ENCODE results near the gene FNTB.
"Not testable (repeated sequence)": the region's sequence is repeated elsewhere in the genome, so short reads cannot be mapped to it uniquely, and the experiment has no call there.

The FNTB gene

DNA sequence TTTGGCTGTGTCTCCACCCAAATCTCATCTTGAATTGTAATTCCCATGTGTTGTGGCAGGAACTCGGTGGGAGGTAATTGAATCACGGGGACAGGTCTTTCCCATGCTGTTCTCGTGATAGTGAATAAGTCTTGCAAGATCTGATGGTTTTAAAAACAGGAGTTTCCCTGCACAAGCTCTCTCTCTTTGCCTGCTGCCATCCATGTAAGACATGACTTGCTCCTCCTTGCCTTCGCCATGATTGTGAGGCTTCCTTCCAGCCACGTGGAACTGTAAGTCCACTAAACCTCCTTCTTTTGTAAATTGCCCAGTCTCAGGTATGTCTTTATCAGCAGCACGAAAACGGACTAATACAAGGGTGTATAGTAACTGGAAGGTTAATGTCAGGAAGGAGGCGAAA, 101.1 kb downstream of the FNTB start:
- not testable (repeated sequence) for DNase-seq (ENCODE audit: low spot score)

GRCh38 chr14:65092349-65092748, 105.7 kb downstream of the FNTB start:
- DNase-seq (ENCODE audit: low spot score), result no peak

GRCh38 chr14:65095633-65096205, 109.0 kb downstream of the FNTB start:
- peak; percentile 81 for DNase-seq (ENCODE audit: low spot score)

GRCh38 chr14:65096323-65097089, 109.8 kb downstream of the FNTB start:
- DNase-seq (ENCODE audit: low spot score), result no peak

GRCh38 chr14:65098586-65098985, 111.9 kb downstream of the FNTB start:
- DNase-seq (ENCODE audit: low spot score), result no peak

- no peak for DNase-seq (ENCODE audit: low spot score)
Measured at GRCh38 chr14:65100922-65101541, 114.3 kb downstream of the FNTB start.

DNA sequence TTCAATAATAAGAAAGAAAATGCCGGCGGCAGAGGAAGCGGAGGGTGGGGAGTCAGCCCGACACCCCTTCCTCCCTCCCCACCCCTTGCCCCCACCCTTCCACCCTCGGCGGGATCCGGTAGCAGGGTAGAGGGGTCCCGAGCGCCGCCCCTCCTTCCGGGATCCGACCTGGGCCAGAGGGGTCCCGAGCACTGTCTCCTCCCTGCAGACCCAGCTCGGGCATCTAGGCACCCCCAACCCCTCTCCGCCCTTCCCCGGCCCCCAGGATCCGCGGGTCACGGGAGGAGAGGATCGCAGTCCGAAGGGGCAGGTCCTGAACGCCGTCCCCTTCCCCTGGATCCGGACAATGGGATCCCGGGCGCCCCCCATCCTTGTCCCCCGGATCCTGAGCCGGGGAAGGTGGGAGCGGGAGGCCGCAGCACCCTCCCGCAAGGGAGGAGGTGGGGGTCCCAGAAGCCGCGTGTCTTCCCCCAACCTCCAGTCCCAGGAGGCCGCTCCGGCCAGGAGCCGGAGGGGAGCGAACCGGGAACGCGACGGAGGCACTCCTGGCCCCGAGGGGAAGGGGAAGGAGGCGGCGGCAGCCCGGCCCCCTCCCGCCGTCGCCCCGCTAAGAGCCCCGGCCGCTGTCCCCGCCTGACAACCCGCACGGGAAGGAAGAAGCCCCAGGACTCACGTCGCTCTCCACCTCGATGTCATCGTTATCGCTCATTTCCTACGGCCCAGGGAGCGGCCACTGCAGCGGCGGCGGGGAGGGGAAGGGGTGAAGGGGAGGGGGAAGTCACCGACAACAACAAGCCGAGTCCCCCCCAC, 115.1 kb downstream of the FNTB start:
- peak; percentile 72 for DNase-seq (ENCODE audit: low spot score)

GRCh38 chr14:65102441-65103149, 115.9 kb downstream of the FNTB start, which contains the start of gene MAX:
Gene MAX (minus strand): TSS chr14:65102517. CDS start chr14:65102339, 178 bp downstream.
- DNase-seq (ENCODE audit: low spot score), result peak; percentile 97

DNA sequence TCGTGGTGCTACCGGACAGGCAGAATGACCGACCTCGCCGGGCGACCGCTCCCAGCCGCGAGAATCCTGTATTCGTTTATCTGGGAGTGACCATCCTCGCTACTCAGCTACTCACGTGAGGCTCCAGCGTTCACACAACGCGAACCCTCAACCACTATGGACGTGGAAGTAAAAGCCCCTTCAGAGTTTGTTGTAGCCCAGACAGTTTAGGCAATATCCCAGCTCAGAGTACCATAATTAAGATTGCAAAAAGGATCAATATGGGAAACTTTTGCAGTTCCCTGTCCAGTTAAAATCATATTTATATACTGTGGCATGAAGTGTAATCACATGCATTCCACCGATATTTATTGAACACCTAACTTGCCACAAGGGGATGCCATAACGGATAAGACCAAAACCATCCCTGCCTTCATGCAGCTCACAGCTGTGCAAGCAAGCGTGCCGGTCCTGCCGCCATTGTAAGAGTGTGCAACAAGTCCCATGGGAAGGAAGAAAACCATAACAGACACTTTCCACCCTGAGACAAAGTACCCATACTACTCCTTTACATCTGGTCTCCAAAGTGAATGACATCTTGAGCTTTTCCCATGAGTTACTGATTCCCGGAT, 116.6 kb downstream of the FNTB start:
- no peak for DNase-seq (ENCODE audit: low spot score)

GRCh38 chr14:65104791-65105190, 118.1 kb downstream of the FNTB start:
- DNase-seq (ENCODE audit: low spot score), result no peak

GRCh38 chr14:65106316-65106715, 119.6 kb downstream of the FNTB start:
- DNase-seq (ENCODE audit: low spot score), result no peak

DNA sequence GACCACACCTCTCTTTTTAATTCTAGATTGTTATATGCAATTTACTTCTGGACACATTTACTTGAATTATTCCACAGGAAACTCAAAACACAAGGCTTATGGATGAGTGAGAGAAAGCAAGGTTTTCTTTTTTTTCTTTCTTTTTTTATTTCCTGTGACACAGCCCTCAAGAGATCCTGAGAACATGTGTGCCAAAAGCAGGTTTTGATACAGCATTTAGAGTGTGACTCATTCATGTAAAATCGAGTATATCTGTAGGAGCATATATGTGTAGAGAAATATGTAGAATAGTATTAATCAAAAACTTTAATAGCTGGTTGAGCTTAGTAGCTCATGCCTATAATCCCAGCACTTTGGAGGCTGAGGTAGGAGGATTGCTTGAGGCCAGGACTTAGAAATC, 120.0 kb downstream of the FNTB start:
- no peak for DNase-seq (ENCODE audit: low spot score)

DNA sequence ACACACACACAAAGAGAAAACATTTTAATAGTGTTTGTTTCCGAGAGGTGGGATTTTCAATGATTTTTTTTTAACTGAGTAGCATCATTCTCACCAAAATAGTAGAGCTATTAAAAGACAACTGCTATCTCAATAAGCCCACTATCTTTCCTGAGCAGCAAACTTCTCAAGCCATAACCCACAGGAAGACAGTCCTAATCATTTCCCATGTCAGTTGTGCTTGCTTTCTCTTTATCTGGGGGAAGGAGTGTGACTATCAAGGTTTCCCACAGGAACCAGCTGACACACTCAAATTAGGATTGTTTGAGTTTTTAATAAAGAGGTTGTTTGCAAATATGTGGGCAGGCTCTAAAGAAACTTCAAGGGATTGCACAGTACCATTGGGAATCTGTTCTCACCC, 120.5 kb downstream of the FNTB start:
- no peak for DNase-seq (ENCODE audit: low spot score)

- no peak for DNase-seq (ENCODE audit: low spot score)
Measured at GRCh38 chr14:65109357-65109756, 122.7 kb downstream of the FNTB start.

DNA sequence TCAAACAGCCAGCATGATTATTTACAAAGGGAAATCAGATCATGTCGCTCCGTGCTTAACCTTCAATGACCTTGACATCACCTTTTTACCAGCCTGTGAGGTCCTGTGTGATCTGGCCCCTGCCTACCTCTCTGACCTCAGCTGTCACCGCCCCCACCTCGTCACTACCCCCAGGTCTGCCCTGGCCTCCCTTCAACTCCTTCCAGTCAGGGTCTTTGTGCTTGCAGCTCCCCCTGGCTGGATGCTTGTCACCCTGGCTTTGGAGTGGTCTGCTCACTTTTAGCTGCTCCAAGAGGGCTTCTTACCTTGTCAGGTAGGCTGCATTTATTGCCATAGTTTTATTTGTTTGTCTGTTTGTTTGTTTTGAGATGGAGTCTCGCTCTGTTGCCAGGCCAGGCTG, 123.8 kb downstream of the FNTB start:
- no peak for DNase-seq (ENCODE audit: low spot score)
